Astrocyte of the spinal cord (primary cell): ENCODE measurements around the gene CHCHD6.

Experiments
- DNase-seq: peaks from one replicate; pipeline ENCODE4 v3.0.0; 2011; ENCODE audit warnings: low read depth, low spot score
- H3K4me3 ChIP-seq: 2 replicates; pipeline ENCODE4 v1.5.1; 2011; ENCODE audit warnings: low read depth, mild to moderate bottlenecking, low read length, moderate library complexity
- CTCF ChIP-seq: IDR thresholded peaks from 2 replicates; pipeline ENCODE4 v1.5.1; 2012; ENCODE audit warnings: low read depth, mild to moderate bottlenecking, low read length, inconsistent platforms
- in situ Hi-C: cut with HindIII; loops from 2 replicates; pipeline ENCODE4 v1.10.0; 2017; ENCODE audit warnings: low sequenced_read_pairs

Gene CHCHD6

GRCh38 chr3:126913524-126913923, 209.5 kb downstream of the CHCHD6 start:
- no peak for DNase-seq
- in situ Hi-C loops = no loop called here
- no peak overlapping the region for H3K4me3 ChIP-seq

GRCh38 chr3:126914226-126914625, 210.2 kb downstream of the CHCHD6 start:
- no peak for TF ChIP-seq CTCF
- H3K4me3 ChIP-seq = no peak overlapping the region
- in situ Hi-C loops = no loop called here
- DNase-seq = no peak

More at GRCh38 chr3:126913524-126913923, 209.5 kb downstream of the CHCHD6 start:
- no peak for TF ChIP-seq CTCF

GRCh38 chr3:126915015-126915414, 211.0 kb downstream of the CHCHD6 start:
- TF ChIP-seq CTCF = no peak
- in situ Hi-C loops = no loop called here
- DNase-seq = no peak
- no peak overlapping the region for H3K4me3 ChIP-seq

DNA sequence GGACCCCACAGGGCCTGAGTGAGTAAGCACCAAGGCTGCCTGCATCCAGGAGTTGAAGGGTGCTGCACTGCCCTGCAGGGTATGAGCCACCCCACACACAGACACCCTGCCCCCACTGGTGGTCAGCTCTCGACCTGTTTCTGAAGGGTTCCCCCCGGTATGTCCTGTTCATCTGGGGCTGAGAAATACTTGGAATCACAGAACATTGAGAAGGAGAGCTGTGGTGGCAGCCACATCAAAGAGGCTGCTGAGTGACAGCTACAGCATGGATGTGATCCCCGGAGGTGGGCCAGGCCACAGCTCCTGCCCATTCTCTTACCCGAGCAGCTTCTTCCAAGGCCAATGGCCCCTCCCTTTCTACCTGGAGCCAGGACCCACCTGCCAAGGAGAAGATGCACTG, 212.5 kb downstream of the CHCHD6 start:
- no peak overlapping the region for H3K4me3 ChIP-seq
- no peak for DNase-seq
- in situ Hi-C loops = no loop called here
- TF ChIP-seq CTCF = no peak

GRCh38 chr3:126917232-126917804, 213.3 kb downstream of the CHCHD6 start:
- in situ Hi-C loops = no loop called here
- no peak overlapping the region for H3K4me3 ChIP-seq
- no peak for DNase-seq
- TF ChIP-seq CTCF = no peak

DNA sequence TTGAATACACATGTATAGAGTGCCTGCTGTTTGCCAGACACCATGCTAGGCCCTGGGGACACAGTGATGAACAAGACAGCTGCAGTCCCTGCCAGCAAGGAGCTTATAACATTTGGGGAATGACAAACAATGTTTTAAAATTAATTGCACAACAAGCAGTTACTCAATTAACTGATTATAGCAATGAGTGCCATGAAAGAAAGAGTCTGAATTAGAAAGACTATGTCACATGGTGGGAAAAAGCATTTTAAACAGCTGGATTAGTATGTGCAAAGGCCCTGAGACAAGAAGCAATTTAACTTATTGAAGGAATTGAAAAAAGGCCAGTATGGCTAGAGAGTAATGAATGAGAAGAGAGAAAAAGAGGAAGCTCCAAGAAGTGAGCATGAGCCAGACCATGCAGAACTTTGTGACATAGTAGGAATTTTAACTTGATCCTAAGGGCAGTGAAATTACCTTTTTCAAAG, 214.3 kb downstream of the CHCHD6 start:
- DNase-seq = no peak
- no peak overlapping the region for H3K4me3 ChIP-seq
- TF ChIP-seq CTCF = no peak
- in situ Hi-C loops = no loop called here
